ENCODE data around the gene ZBTB17. TPM values are rescaled to one million over a fixed set of nuclear protein-coding genes. Genes with fewer than 3 reads are reported as not detected.

ZBTB17 gene
- total RNA-seq = 16.6 and 19.3 TPM in 2 replicates

GRCh38 chr1:15975805-15976680 lies at the start of gene ZBTB17:
TSS of gene ZBTB17 (minus strand) at chr1:15976101. CDS start at chr1:15948495, 27,606 bp downstream.

GRCh38 chr1:16021681-16022080 lies 45.8 kb upstream of the ZBTB17 start, which contains the start of gene CLCNKA:
TSS of gene CLCNKA (plus strand) at chr1:16022036. CDS start at chr1:16022620, 584 bp downstream.

GRCh38 chr1:16017461-16018303 lies 41.8 kb upstream of the ZBTB17 start, which contains the start of gene HSPB7:
TSS of gene HSPB7 (minus strand) at chr1:16018043. CDS start at chr1:16017963, 80 bp downstream.

Small RNA genes lying within 50 kb of the gene (small RNA-seq; reads per million reads assigned to genes)
- gene AL034555.1 (not detected), gene AL355994.1 (not detected), gene AL355994.5 (not detected)

Other genes with a start within 250 kb of the ZBTB17 start
- 0.52 and 0.65 TPM in 2 replicates for gene SLC25A34, start 239.8 kb downstream of the ZBTB17 start, total RNA-seq
- gene TMEM82, start 233.6 kb downstream of the ZBTB17 start, total RNA-seq = not detected in 2 replicates
- gene FBLIM1, start 217.3 kb downstream of the ZBTB17 start, total RNA-seq = 26.7 and 29.4 TPM in 2 replicates
- gene UQCRHL, start 168.5 kb downstream of the ZBTB17 start, total RNA-seq = 1.6 and 1.8 TPM in 2 replicates
- 33.3 and 34.0 TPM in 2 replicates for gene SPEN, start 128.4 kb downstream of the ZBTB17 start, total RNA-seq
- not detected in 2 replicates for gene SRARP, start 28.1 kb upstream of the ZBTB17 start, total RNA-seq
- gene HSPB7, start 41.9 kb upstream of the ZBTB17 start, total RNA-seq = 13.2 and 19.6 TPM in 2 replicates
- not detected in 2 replicates for gene CLCNKA, start 45.9 kb upstream of the ZBTB17 start, total RNA-seq
- 0.54 and 0.78 TPM in 2 replicates for gene CLCNKB, start 67.7 kb upstream of the ZBTB17 start, total RNA-seq
- gene FAM131C, start 97.5 kb upstream of the ZBTB17 start, total RNA-seq = 0.26 TPM in 1 of 2 replicates, not detected in the other
- 9.8 and 21.7 TPM in 2 replicates for gene EPHA2, start 180.0 kb upstream of the ZBTB17 start, total RNA-seq
- gene ARHGEF19, start 236.6 kb upstream of the ZBTB17 start, total RNA-seq = 12.7 and 13.8 TPM in 2 replicates